GM23248 (cell line): ENCODE measurements around the gene CCDC169.
"Not testable (repeated sequence)": the region's sequence is repeated elsewhere in the genome, so short reads cannot be mapped to it uniquely, and the experiment has no call there.

Experiments used
- EZH2 ChIP-seq: fragments of 200-600 bp; sonication (generic); IDR thresholded peaks from 2 replicates; pipeline ENCODE4 v1.6.1; 2018; ENCODE audit warnings: antibody characterized with exemption, mild to moderate bottlenecking; ENCODE audit not compliant: insufficient read depth, poor library complexity, severe bottlenecking
- EZH2phosphoT487 ChIP-seq: fragments of 200-600 bp; sonication (generic); IDR thresholded peaks from 2 replicates; pipeline ENCODE4 v1.6.1; 2018; ENCODE audit warnings: antibody characterized with exemption, moderate library complexity, mild to moderate bottlenecking, low read depth; ENCODE audit not compliant: insufficient read depth

- not testable (repeated sequence) for TF ChIP-seq EZH2, EZH2phosphoT487
Observed at GRCh38 chr13:36319793-36320192, 22.2 kb upstream of the CCDC169 start.
